H1 (cell line): ENCODE results near the gene CRHBP. TPM values are rescaled to one million over a fixed set of nuclear protein-coding genes. Genes with fewer than 3 reads are reported as not detected.
"Not testable (repeated sequence)": the region's sequence is repeated elsewhere in the genome, so short reads cannot be mapped to it uniquely, and the experiment has no call there.

Source experiments
- CTCF ChIA-PET: fragments of 300-600 bp; sonication (Branson Sonifier 250); formaldehyde crosslinking; loops from one replicate; lab custom pipeline; 2021; ENCODE audit not compliant: partially characterized antibody; lab: Charles Lee
- POLR2A ChIA-PET: fragments of 300-600 bp; sonication (Branson Sonifier 250); formaldehyde crosslinking; loops from one replicate; lab custom pipeline; 2021; ENCODE audit warnings: inconsistent platforms; ENCODE audit not compliant: partially characterized antibody; lab: Charles Lee
- DNase-seq, 2 experiments: peaks; one replicate each; pipeline versions ENCODE4 v3.0.0 to v3.0.0-alpha.2; 2010 to 2022; ENCODE audit warnings: low spot score in 2 of 2, low read depth in 1 of 2, mixed read lengths in 1 of 2
- FAIRE-seq: peaks from 2 replicates; lab custom pipeline; 2011; peaks lifted over from hg19 to GRCh38; lab: Jason Lieb, UNC
- H2AFZ ChIP-seq: 2 replicates; pipeline ENCODE4 v1.8.1; 2012; ENCODE audit warnings: low read length, inconsistent platforms
- H2AK5ac ChIP-seq: 2 replicates; pipeline ENCODE4 v1.6.1; 2013; ENCODE audit warnings: low read depth, low read length
- H2BK120ac ChIP-seq: replicated peaks from 2 replicates; pipeline ENCODE3; 2013; ENCODE audit warnings: low read depth, low read length, inconsistent platforms
- H2BK12ac ChIP-seq: 2 replicates; pipeline ENCODE4 v1.6.1; 2013; ENCODE audit warnings: low read depth, low read length
- H2BK15ac ChIP-seq: 2 replicates; pipeline ENCODE4 v1.6.1; 2013; ENCODE audit warnings: low read length
- H2BK20ac ChIP-seq: 2 replicates; pipeline ENCODE4 v1.6.1; 2013; ENCODE audit warnings: low read length
- H2BK5ac ChIP-seq: 2 replicates; pipeline ENCODE4 v1.6.1; 2013; ENCODE audit warnings: low read depth, low read length
- H3K14ac ChIP-seq: 2 replicates; pipeline ENCODE4 v1.6.1; 2013; ENCODE audit warnings: inconsistent platforms; ENCODE audit not compliant: insufficient read length
- H3K18ac ChIP-seq: 2 replicates; pipeline ENCODE4 v1.6.1; 2013; ENCODE audit warnings: low read length; ENCODE audit errors: extremely low read depth
- H3K23ac ChIP-seq: 2 replicates; pipeline ENCODE4 v1.6.1; 2013; ENCODE audit warnings: inconsistent platforms; ENCODE audit not compliant: insufficient read length
- H3K23me2 ChIP-seq: 2 replicates; pipeline ENCODE4 v1.6.1; 2013; ENCODE audit warnings: low read depth, low read length
- H3K27ac ChIP-seq: 2 replicates; pipeline ENCODE4 v1.6.1; 2011; ENCODE audit warnings: low read depth, low read length, inconsistent platforms
- H3K27me3 ChIP-seq, 4 experiments: replicated peaks in 1 of 4; 1 replicate in 1 of 4; 2 replicates in 3 of 4; pipeline versions ENCODE4 v1.6.1 to v1.8.1; 2011 to 2013; ENCODE audit warnings: low read length in 3 of 4, mild to moderate bottlenecking in 3 of 4, inconsistent platforms in 2 of 4, mixed read lengths in 2 of 4, moderate library complexity in 1 of 4; ENCODE audit not compliant: control insufficient read depth in 3 of 4, insufficient read depth in 3 of 4; ENCODE audit errors: extremely low read depth in 1 of 4
- H3K36me3 ChIP-seq, 4 experiments: 2 replicates each; pipeline versions ENCODE4 v1.6.1 to v1.8.1; 2011 to 2013; ENCODE audit warnings: mild to moderate bottlenecking in 4 of 4, low read length in 3 of 4, moderate library complexity in 2 of 4, control low read depth in 1 of 4, inconsistent platforms in 1 of 4; ENCODE audit not compliant: insufficient read depth in 4 of 4, control insufficient read depth in 2 of 4
- H3K4ac ChIP-seq: replicated peaks from 2 replicates; pipeline ENCODE3; 2013; ENCODE audit warnings: low read length, low read depth, mixed read lengths, inconsistent platforms; ENCODE audit not compliant: insufficient read length
- H3K4me1 ChIP-seq, 4 experiments: replicated peaks in 1 of 4; 1 replicate in 1 of 4; 2 replicates in 3 of 4; pipeline versions ENCODE4 v1.6.1 to v1.8.1; 2011 to 2013; ENCODE audit warnings: low read length in 3 of 4, inconsistent platforms in 2 of 4, mixed read lengths in 1 of 4; ENCODE audit not compliant: insufficient read depth in 4 of 4, control insufficient read depth in 3 of 4
- H3K4me2 ChIP-seq, 2 experiments: 2 replicates each; pipeline versions ENCODE4 v1.6.1 to v1.8.1; 2011 to 2013; ENCODE audit warnings: low read depth in 2 of 2, low read length in 2 of 2, control low read depth in 1 of 2, inconsistent platforms in 1 of 2, mild to moderate bottlenecking in 1 of 2; ENCODE audit not compliant: insufficient read depth in 1 of 2
- H3K4me3 ChIP-seq, 4 experiments: fragments of 200-600, 300-600 bp in 1 of 4; sonication (generic), shearing (Covaris generic), sonication (Bioruptor Twin) in 1 of 4; 2 replicates each; pipeline versions ENCODE4 v1.5.1 to v1.8.1; 2011 to 2016; ENCODE audit warnings: low read length in 4 of 4, low read depth in 3 of 4, control low read depth in 2 of 4, inconsistent platforms in 2 of 4, mild to moderate bottlenecking in 2 of 4, mixed read lengths in 1 of 4, moderate library complexity in 1 of 4; ENCODE audit not compliant: insufficient read depth in 2 of 4; ENCODE audit errors: extremely low read depth in 1 of 4
- H3K56ac ChIP-seq: replicated peaks from 2 replicates; pipeline ENCODE3; 2013; ENCODE audit warnings: low read depth, mild to moderate bottlenecking, mixed read lengths, low read length, inconsistent platforms; ENCODE audit not compliant: insufficient read length
- H3K79me1 ChIP-seq: 2 replicates; pipeline ENCODE4 v1.6.1; 2013; ENCODE audit warnings: low read depth, low read length, control low read depth
- H3K79me2 ChIP-seq, 2 experiments: 2 replicates each; pipeline versions ENCODE4 v1.6.1 to v1.8.1; 2012 to 2013; ENCODE audit warnings: low read length in 2 of 2, mild to moderate bottlenecking in 2 of 2, inconsistent platforms in 1 of 2; ENCODE audit not compliant: insufficient read depth in 2 of 2, control insufficient read depth in 1 of 2
- H3K9ac ChIP-seq, 4 experiments: replicated peaks in 1 of 4; 1 replicate in 1 of 4; 2 replicates in 3 of 4; pipeline versions ENCODE4 v1.6.1 to v1.8.1; 2011 to 2013; ENCODE audit warnings: low read depth in 3 of 4, low read length in 3 of 4, control low read depth in 2 of 4, mild to moderate bottlenecking in 2 of 4, moderate library complexity in 2 of 4, inconsistent platforms in 1 of 4; ENCODE audit errors: extremely low read depth in 1 of 4
- H3K9me3 ChIP-seq, 2 experiments: 2 replicates each; pipeline versions ENCODE4 v1.6.1 to v1.8.1; 2012 to 2013; ENCODE audit warnings: mild to moderate bottlenecking in 2 of 2, moderate library complexity in 2 of 2, control low read depth in 1 of 2, inconsistent platforms in 1 of 2, low read depth in 1 of 2, low read length in 1 of 2, mixed read lengths in 1 of 2; ENCODE audit not compliant: insufficient read depth in 2 of 2
- H4K20me1 ChIP-seq, 2 experiments: replicated peaks in 1 of 2; 2 replicates each; pipeline versions ENCODE3 to v1.8.1; 2011 to 2013; ENCODE audit warnings: inconsistent platforms in 2 of 2, low read length in 2 of 2, mild to moderate bottlenecking in 1 of 2; ENCODE audit not compliant: insufficient read depth in 2 of 2, control insufficient read depth in 1 of 2
- H4K5ac ChIP-seq: 2 replicates; pipeline ENCODE4 v1.6.1; 2013; ENCODE audit warnings: low read length, low read depth, mixed read lengths, inconsistent platforms; ENCODE audit not compliant: insufficient read length
- H4K8ac ChIP-seq: 2 replicates; pipeline ENCODE4 v1.8.0; 2013; ENCODE audit warnings: mild to moderate bottlenecking, moderate library complexity, low read length, inconsistent platforms; ENCODE audit not compliant: insufficient read depth; ENCODE audit errors: extremely low read depth
- H4K91ac ChIP-seq: replicated peaks from 2 replicates; pipeline ENCODE3; 2013; ENCODE audit warnings: low read length, mixed read lengths, inconsistent platforms; ENCODE audit not compliant: insufficient read length
- CTBP2 ChIP-seq: IDR thresholded peaks from 2 replicates; pipeline ENCODE4 v1.7.0; 2011; ENCODE audit warnings: borderline replicate concordance, mild to moderate bottlenecking, moderate library complexity, mixed read lengths, low read length; ENCODE audit not compliant: insufficient read depth, insufficient read length
- NRF1 ChIP-seq: IDR thresholded peaks from 2 replicates; pipeline ENCODE4 v1.6.1; 2011; ENCODE audit warnings: mild to moderate bottlenecking, low read depth, low read length, improper control_type of control experiment
- RXRA ChIP-seq: IDR thresholded peaks from 2 replicates; pipeline ENCODE4 v1.6.1; 2011; ENCODE audit warnings: low read depth, mild to moderate bottlenecking, low read length, moderate library complexity; ENCODE audit not compliant: insufficient read depth
- WGBS, 2 experiments: shearing (Covaris generic) in 1 of 2; methylation state at CpG; one replicate each; pipeline versions ENCODE4 v1.1.6 to v1.1.7; 2013 to 2015; ENCODE audit warnings: low lambda C conversion rate in 2 of 2, mixed read lengths in 2 of 2, inconsistent platforms in 1 of 2, low coverage in 1 of 2, missing lambda C conversion rate in 1 of 2; ENCODE audit not compliant: insufficient replicate concordance in 2 of 2, insufficient coverage in 1 of 2, insufficient read length in 1 of 2; ENCODE audit errors: extremely low coverage in 1 of 2, missing lambda C conversion rate in 1 of 2; 5-methylcytosine and 5-hydroxymethylcytosine counted together
- polyA plus RNA-seq, 7 experiments: library from polyadenylated mRNA; depleted of rRNA in 3 of 7; stranded (reverse) in 5 of 7; unstranded in 2 of 7; fragments of >200 nt in 5 of 7; fragments of 200-250 nt in 2 of 7; gene quantifications; 1 replicate in 5 of 7; 2 replicates in 1 of 7; 4 replicates in 1 of 7; pipeline versions ENCODE4 v1.2.1 to v1.2.3, GENCODE V29; 2011 to 2013; ENCODE audit warnings: missing spikeins in 2 of 7, mixed read lengths in 2 of 7
- total RNA-seq: library from RNA; stranded (reverse); fragmentation: NEBNext Ultra II Directional; extraction: Animal tissue kit (Norgen Biotek cat#: 25700); gene quantifications from 2 replicates; pipeline ENCODE4 v1.2.1, GENCODE V29; 2021

The CRHBP gene
- total and polyA plus RNA-seq, 2 of the 8 experiments (the other 6 are each of a cell fraction or from before 2014, with no cell fraction given), result 0.30 TPM; not detected in 1

DNA sequence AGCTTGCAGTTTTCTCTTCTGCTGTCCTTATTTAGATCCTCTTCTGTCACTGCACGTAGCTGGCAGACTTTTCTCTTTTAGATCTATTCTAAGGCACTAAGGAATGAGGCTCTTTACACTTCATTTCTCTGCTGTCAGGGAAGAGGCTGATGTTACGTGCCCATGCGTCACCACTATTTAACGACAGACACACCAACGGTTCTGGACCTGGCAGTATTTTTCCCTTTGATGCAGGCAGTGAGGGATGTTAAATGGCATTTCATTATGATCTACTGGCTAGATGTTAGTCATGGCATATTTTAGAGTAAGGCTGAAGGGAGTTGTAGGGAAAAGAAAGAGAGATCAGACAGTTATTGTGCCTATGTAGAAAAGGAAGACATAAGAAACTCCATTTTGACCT, 8.2 kb upstream of the CRHBP start (continued):
- no peak for TF ChIP-seq CTBP2
- no peak for TF ChIP-seq NRF1
- no peak for TF ChIP-seq RXRA

DNA sequence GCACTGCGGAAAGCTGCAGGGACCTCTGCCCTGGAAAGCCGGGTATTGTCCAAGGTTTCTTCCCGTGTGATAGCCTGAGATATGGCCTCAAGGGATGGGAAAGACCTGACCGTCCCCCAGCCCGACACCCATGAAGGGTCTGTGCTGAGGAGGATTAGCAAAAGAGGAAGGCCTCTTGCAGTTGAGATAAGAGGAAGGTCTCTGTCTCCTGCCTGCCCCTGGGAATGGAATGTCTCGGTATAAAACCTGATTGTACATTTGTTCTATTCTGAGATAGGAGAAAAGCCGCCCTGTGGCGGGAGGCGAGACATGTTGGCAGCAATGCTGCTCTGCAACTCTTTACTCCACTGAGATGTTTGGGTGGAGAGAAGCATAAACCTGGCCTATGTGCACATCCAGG, 7.6 kb upstream of the CRHBP start:
- FAIRE-seq, H3K27me3 ChIP-seq, H2BK20ac ChIP-seq, H3K9ac ChIP-seq, H2AK5ac ChIP-seq, H2BK12ac ChIP-seq, H4K5ac ChIP-seq, H3K23ac ChIP-seq, POLR2A ChIA-PET, H4K91ac ChIP-seq, H3K4me2 ChIP-seq, H2AFZ ChIP-seq, H2BK15ac ChIP-seq, H3K79me1 ChIP-seq, H2BK5ac ChIP-seq, DNase-seq, H3K4me1 ChIP-seq, H3K27ac ChIP-seq, H3K79me2 ChIP-seq, H3K4ac ChIP-seq, CTCF ChIA-PET, H3K14ac ChIP-seq, H3K23me2 ChIP-seq, H3K56ac ChIP-seq, H4K20me1 ChIP-seq, H2BK120ac ChIP-seq, H4K8ac ChIP-seq, H3K4me3 ChIP-seq, H3K18ac ChIP-seq, H3K9me3 ChIP-seq, H3K36me3 ChIP-seq: not testable (repeated sequence)
- 90% methylated on average over 9 of the region's 9 CpGs; no CpG with 5 or more reads in 1 of the 2 experiments for WGBS, 2 experiments
